NCI-H82 (cell line): ENCODE results near the gene SCAMP2.
"Not testable (repeated sequence)": the region's sequence is repeated elsewhere in the genome, so short reads cannot be mapped to it uniquely, and the experiment has no call there.

Experiments used
- DNase-seq: peaks from one replicate; lab custom pipeline; 2025; lab: John Stamatoyannopoulos, UW

The SCAMP2 gene

DNA sequence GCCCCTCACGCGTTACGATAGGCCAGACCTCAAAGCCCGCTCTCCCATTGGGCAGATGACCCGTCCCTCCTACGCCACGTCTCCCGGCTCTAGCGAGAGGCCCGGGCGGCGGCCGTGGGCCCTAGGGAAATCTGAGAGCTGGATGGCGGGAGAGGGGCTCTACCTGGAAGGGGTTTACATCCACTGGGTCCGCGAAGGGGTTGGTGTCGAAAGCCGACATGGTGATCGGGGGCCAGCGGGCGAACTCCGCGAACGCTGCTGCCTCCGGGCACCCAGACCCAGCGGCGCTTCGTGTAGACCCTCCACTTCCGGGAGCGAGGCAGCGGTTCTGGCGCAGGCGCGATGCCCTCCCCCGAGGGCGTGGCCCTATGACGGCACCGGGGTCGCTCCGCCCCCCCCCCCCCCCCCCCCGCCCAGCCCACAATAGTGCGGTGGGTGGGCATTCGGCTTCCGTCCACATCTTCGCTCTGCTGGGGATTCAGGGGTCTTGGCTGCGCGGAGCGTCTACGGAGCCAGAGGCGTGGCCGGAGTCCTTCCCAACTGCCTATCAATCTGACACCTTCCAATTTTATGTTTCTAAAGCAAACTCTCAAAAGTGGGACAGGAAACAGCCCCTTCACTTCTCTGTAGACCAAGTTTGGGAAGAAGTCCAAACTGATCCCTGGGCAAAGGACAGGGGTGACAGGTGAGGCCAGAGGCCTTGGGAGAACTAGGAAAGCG, at the start of gene SCAMP2:
SCAMP2 (minus strand) TSS at position 330 of the 720 bp plus-strand sequence; CDS start at position 220, 110 bp downstream.
- DNase-seq, result peak; percentile 98

GRCh38 chr15:74920456-74920855, 47.3 kb upstream of the SCAMP2 start:
- no peak for DNase-seq

- DNase-seq, result no peak
Measured at GRCh38 chr15:74917676-74918075, 44.5 kb upstream of the SCAMP2 start.

GRCh38 chr15:74913799-74914198, 40.6 kb upstream of the SCAMP2 start:
- not testable (repeated sequence) for DNase-seq

- no peak for DNase-seq
Measured at GRCh38 chr15:74913041-74913440, 39.9 kb upstream of the SCAMP2 start.

- DNase-seq, result no peak
Measured at GRCh38 chr15:74908635-74909034, 35.5 kb upstream of the SCAMP2 start.

DNA sequence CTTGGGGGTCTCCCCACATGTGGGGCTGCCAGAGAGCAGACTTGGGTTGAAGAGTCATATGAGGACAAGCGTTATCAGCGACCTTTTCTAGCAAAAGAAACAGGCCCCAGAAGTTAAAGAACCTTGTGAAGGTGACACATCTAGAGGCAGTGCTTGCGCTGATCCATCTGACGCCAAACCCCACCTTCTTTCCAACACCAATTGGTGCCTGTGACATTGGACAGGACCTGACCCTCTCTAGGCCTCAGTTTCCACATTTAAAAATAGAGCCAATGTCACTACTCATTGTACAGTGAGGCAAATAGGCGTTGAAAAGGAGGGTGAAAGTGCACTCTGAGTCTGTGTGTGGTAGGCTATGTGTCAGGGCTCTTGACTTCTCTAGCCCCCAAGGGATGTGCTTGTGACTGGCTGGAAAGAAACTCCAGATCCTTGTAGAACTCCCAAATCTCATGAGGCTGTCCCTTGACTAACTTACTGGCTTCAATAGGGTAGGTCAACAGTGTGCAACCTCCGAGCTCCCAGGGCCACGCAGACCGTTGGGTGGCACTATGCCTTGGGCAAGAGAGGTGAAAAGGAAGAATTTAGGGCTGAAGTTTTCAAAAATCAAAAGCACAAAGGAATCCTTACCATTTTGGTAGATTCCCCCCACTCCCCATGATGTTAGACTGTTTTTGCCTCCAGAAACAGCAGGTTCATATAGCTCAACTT, 34.2 kb upstream of the SCAMP2 start:
- no peak for DNase-seq

DNA sequence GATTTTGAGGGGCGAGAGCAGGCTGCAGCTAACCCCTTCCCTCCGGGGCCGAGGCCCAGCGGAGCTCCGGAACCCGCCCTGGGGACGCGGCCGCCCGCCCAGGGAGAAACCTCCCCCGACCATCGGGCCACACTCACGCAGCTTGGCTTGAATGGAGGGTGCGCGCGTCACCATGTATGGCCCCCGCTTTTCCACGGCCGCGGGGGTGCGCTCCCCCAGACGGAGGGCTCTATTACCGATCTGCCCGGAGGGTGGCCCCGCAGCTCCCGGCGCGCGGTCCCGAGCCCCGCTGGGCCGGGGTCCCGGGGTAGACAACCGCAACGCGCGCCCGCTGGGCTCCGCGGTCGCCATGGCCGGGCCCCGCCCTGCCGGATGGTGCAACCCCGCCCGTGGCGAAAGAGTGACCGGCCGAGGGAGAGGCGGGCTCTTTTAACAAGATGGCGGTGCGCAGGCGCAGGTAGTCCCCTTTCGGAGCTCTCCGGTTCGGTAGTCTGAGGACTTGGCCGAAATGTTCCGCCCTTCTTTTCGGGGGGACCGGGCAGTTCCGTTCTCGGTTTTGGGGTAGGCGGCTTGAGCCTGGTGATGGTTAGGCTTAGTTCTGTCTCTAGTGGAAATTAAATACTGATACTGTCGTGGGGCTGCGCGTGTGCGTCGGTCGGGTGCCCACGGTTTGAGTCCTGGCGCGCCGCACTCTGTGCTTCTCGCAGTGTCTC, 33.4 kb upstream of the SCAMP2 start, which contains the start of gene FAM219B:
FAM219B (minus strand) TSS at position 402 of the 713 bp plus-strand sequence; CDS start at position 351, 51 bp downstream.
- DNase-seq, result peak; percentile 94

GRCh38 chr15:74906067-74906449, 32.9 kb upstream of the SCAMP2 start:
- DNase-seq, result peak; percentile 85

DNA sequence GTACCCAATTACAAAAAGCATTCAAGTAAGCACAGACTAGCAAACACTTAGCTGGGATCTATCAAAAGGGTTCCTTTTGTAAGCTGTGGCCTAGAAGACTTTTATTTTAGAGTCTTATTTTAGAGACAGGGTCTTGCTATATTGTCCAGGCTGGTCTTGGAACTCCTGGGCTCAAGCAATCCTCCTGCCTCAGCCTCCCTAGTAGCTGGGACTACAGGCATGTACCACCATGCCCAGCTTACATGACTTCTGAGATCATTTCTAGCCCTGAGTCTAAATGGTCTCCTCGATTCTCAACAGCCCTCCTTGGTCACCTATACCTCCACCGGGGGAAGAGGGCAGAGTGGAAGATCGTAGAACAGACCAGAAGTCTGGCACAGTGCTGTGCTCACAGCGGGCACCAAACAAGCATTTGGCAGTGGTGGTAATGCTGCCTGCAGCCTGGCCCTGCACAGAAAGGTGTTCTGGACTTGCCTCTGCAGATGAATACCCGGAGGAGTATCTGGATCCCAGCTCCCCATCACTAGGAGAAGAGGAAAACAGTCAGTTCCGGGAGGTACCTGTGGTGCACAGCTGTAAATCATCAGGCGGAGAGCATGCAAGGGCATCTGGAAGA, 31.1 kb upstream of the SCAMP2 start:
- DNase-seq, result no peak

DNA sequence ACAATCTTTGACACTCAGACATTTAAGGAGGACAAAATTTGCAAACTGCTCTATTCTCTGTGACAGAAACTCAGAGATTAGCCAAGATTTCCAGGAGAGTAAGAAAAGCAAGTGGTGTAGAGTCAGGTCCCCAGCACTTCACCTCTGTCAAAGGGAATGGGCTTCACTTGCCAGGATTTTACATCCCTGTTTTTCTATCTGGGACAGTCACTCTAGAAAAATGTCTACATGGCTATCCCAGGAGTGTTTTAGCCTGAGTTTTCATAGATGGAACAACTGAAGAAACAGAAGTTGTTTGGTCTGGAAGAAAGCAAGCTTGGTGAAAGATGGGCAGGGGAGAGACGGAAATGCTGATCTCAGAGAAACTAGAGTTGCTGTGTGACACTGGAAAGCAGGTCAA, 30.5 kb upstream of the SCAMP2 start:
- no peak for DNase-seq

DNA sequence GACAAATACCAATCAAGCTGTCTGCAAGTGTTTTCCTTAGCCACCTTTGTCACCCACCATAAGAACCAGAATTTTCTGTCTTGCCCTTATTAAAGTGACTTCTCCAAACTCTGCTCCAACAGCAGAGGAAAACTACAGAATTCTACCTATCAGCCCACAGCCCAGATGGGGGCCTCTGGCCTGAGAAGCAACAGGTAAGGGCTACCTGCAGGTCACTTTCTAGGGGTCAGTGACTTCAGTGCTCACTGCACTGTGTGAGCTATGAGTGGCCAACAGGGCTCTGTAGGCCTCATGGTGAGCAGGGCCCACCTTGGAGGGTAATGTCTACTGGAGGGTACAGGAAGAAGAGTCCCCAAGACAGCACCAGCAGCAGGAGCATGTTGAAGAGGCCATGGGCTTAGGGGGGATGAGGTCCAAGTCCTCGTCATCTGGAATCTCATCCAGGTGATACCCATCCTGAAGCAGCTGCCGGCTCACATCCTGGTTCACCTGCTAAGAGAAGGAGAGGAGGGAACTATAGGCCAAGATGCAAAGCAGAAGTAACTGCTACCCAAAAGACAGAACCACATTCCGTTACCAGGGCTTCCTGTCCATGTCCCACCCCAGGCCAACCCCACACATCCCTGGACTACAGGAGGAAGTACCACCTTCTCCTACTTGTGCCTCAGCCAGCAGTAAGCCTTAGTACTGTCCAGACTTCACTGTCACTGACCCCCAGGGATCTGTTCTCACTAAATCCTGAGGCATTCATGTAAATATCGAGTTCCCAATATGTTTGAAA, 29.3 kb upstream of the SCAMP2 start:
- DNase-seq, result no peak

GRCh38 chr15:74901612-74902063, 28.5 kb upstream of the SCAMP2 start:
- peak; percentile 72 for DNase-seq

DNA sequence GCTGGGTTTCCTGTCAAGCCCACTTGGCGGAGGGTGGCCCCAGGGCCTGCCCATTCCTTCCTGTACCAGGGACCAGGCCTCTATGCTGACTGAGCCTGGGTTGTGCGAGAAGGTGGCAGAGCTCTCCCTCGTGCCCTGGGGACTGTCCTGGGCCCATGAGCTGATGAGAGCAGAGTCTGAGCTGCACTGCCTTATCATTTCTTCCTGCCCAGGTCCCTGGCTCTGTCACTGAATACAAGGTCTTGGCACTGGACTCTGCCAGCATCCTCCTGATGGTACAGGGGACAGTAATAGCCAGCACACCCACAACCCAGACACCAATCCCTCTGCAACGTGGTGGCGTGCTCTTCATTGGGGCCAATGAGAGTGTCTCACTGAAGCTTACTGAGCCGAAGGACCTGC, 24.1 kb upstream of the SCAMP2 start:
- no peak for DNase-seq

GRCh38 chr15:74896316-74896715, 23.2 kb upstream of the SCAMP2 start:
- no peak for DNase-seq

GRCh38 chr15:74895830-74896229, 22.7 kb upstream of the SCAMP2 start:
- DNase-seq, result no peak

GRCh38 chr15:74894383-74894782, 21.2 kb upstream of the SCAMP2 start:
- DNase-seq, result not testable (repeated sequence)

- no peak for DNase-seq
Measured at GRCh38 chr15:74893627-74894026, 20.5 kb upstream of the SCAMP2 start.

DNA sequence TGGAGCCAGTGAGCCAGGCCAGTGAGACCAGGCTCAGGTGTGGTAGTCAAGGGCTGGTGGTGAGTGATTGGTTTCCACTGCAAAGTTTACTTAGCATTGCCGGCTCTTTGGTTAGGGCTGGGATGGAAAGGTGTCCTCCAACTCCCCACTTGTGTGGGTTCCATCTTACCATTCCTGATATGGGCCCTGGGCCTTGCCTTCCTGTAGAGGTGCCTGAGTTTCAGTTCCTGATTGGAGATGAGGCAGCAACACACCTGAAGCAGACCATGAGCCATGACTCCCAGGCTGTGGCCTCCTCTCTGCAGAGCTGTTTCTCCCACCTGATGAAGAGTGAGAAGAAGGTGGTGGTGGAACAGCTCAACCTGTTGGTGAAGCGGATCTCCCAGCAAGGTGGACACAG, 19.8 kb upstream of the SCAMP2 start:
- DNase-seq, result no peak

GRCh38 chr15:74892313-74892712, 19.1 kb upstream of the SCAMP2 start:
- no peak for DNase-seq

- DNase-seq, result no peak
Measured at GRCh38 chr15:74891469-74891868, 18.3 kb upstream of the SCAMP2 start.

- DNase-seq, result no peak
Measured at GRCh38 chr15:74890665-74890960, 17.4 kb upstream of the SCAMP2 start.
